Chondrocyte (in vitro differentiated cells): Measurements from ENCODE around the gene PDE2A. TPM values are rescaled to one million over a fixed set of nuclear protein-coding genes. Genes with fewer than 3 reads are reported as not detected.

ENCODE experiments used
- DNase-seq: peaks from one replicate; pipeline ENCODE4 v3.0.0; 2021; ENCODE audit warnings: mixed read lengths, low spot score
- H3K27ac Mint-ChIP-seq: one replicate; pipeline ENCODE4 v1.8.0; 2021; ENCODE audit warnings: mild to moderate bottlenecking, moderate library complexity, mixed read lengths; ENCODE audit not compliant: unreplicated experiment
- H3K27me3 Mint-ChIP-seq: 2 replicates; pipeline ENCODE4 v1.8.0; 2021; ENCODE audit warnings: low read depth, mixed read lengths
- H3K36me3 Mint-ChIP-seq: 2 replicates; pipeline ENCODE4 v1.8.0; 2021; ENCODE audit warnings: low read depth, mixed read lengths
- H3K4me1 Mint-ChIP-seq: 2 replicates; pipeline ENCODE4 v1.8.0; 2021; ENCODE audit warnings: low read depth, mild to moderate bottlenecking, mixed read lengths
- H3K4me3 Mint-ChIP-seq: one replicate; pipeline ENCODE4 v1.8.0; 2021; ENCODE audit warnings: mild to moderate bottlenecking, moderate library complexity, mixed read lengths; ENCODE audit not compliant: unreplicated experiment
- H3K9me3 Mint-ChIP-seq: 2 replicates; pipeline ENCODE4 v1.8.0; 2021; ENCODE audit warnings: low read depth, mixed read lengths
- total RNA-seq: library from RNA; stranded (reverse); gene quantifications from 3 replicates; pipeline ENCODE4 v1.2.1, GENCODE V29; 2021
- TF ChIP-seq, protein P1 (sequence below): fragments of 200-600 bp; sonication (generic); IDR thresholded peaks from 2 replicates; pipeline ENCODE4 v1.5.0; 2021; ENCODE audit warnings: antibody characterized with exemption, mild to moderate bottlenecking, moderate library complexity

Gene PDE2A
- total RNA-seq, 1 donor from 2014 or later, result not detected

DNA sequence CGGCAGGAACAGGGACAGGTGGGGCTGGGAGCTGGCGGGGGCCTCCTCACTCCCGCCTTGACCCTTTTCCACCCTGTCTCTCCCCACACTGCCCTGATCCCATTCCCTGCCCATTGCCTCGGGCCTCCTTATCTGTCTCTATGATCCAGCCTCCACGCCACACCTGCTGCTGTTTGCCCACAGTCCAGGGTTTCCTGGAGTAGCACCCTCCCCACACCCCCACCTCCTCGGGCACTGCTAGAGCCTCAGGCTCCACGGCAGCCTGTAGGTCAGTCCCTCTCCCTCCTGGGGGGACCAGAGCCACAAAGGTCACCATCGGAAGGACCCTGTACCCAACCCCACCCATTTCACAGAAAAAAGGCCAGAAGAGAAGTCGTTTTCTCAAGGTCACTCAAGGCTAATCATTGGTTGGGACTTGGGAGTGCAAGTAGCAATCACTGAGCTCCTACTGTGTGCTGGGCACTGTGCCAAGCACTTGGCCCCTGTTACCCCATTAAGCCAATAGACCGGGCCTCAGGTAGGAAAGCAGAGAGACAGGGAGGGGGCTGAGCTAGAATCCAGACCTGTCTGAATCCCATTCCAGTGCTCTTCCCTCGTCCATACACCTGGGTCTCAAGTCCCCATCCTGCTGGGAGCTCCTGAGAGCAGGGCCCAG is 71.8 kb downstream of the PDE2A start:
- no peak overlapping the region for H3K4me3 Mint-ChIP-seq
- no peak overlapping the region for H3K27ac Mint-ChIP-seq
- H3K27me3 Mint-ChIP-seq, result peaks cover 59% of the 10 kb centered on the region
- TF ChIP-seq, protein P1, sequence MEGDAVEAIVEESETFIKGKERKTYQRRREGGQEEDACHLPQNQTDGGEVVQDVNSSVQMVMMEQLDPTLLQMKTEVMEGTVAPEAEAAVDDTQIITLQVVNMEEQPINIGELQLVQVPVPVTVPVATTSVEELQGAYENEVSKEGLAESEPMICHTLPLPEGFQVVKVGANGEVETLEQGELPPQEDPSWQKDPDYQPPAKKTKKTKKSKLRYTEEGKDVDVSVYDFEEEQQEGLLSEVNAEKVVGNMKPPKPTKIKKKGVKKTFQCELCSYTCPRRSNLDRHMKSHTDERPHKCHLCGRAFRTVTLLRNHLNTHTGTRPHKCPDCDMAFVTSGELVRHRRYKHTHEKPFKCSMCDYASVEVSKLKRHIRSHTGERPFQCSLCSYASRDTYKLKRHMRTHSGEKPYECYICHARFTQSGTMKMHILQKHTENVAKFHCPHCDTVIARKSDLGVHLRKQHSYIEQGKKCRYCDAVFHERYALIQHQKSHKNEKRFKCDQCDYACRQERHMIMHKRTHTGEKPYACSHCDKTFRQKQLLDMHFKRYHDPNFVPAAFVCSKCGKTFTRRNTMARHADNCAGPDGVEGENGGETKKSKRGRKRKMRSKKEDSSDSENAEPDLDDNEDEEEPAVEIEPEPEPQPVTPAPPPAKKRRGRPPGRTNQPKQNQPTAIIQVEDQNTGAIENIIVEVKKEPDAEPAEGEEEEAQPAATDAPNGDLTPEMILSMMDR, result no peak
- DNase-seq, result no peak
- no peaks in the 10 kb centered on the region for H3K36me3 Mint-ChIP-seq
- H3K9me3 Mint-ChIP-seq, result no peaks in the 10 kb centered on the region
- H3K4me1 Mint-ChIP-seq, result no peaks in the 10 kb centered on the region

DNA sequence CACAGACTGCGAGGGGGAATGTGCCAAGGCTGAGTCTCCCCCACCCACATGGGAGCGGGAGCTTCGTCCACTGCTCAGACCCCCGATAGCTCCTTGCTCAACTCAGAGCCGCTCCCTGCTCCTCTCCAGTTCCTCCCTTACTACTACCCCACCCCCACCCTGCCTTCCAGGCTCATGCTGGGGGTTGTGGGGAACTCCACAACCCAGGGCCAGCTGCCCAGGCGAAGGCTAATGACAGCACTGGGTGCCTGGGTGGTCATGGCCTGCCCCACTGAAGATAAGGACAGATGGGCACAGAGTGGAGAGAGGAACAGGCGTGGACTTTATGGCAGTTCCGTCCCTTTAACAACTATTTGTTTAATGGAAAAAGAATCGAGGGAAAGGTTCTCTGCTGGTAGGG is 73.7 kb downstream of the PDE2A start:
- H3K27ac Mint-ChIP-seq, result no peak overlapping the region
- TF ChIP-seq, protein P1, result no peak
- H3K4me3 Mint-ChIP-seq, result no peak overlapping the region
- H3K27me3 Mint-ChIP-seq, result peaks cover 63% of the 10 kb centered on the region
- no peak for DNase-seq
- no peaks in the 10 kb centered on the region for H3K4me1 Mint-ChIP-seq
- H3K36me3 Mint-ChIP-seq, result no peaks in the 10 kb centered on the region
- no peaks in the 10 kb centered on the region for H3K9me3 Mint-ChIP-seq

DNA sequence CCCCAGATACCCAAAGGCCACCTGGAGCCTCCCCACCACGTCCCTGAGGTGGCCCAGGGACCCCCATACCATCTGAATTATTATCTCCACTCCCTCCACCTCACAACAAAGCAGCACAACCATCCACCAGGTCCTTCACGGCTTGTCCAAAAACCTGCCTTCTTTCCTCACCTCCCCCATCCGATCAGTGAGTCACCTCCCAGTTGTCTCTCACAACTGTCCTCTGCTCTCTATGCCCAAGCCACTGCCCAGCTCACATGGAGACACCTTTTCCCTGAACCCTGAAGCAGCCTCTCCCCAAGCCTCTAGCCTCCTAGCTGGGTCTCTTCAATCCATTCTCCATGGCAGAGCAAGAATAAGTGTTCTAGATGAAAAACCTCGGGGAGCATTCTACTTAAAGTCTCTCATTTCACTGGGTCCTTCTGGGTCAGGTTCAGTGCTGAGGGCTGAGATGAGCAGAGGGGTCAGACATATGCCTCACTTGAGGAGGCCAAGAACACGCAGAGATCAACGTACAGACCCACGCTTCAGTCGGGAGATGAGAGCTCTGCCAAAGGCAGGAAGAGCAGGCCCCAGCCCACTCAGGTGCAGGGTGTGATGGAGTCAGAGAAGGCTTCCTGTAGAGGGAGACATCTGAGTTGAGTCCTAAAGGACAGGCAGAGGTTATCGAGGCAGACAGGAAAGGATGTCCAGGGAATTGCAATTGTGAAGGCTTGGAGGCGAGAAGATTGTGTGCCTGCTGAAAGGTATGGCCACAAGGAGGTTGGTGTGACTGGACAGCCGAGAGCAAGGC is 74.7 kb downstream of the PDE2A start:
- TF ChIP-seq, protein P1, result no peak
- Mint-ChIP-seq H3K36me3 (no peaks in the 10 kb centered on the region), H3K4me1 (no peaks in the 10 kb centered on the region), H3K27me3 (peaks cover 64% of the 10 kb centered on the region), H3K27ac (no peak overlapping the region), H3K9me3 (no peaks in the 10 kb centered on the region), H3K4me3 (no peak overlapping the region)
- DNase-seq, result no peak

DNA sequence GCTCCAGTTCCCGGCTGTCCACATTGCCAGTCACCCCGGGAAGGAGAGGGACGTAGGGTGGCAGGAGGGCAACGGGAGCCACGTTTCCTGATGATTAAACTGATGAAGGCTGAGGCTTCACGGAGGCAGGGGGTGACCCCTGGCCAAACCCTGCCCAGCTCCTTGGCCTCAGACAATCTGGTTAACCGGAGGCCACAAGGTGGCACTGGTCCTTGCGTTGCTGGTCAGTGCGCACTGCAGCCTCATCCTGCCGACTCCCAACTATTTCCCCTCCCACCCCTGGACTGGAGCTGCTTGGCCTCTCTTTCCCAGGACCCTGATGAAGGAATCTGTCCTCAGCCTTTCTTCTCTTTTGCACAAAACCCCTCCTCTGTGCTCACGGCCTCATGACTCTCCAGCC is 75.3 kb downstream of the PDE2A start:
- no peaks in the 10 kb centered on the region for H3K36me3 Mint-ChIP-seq
- TF ChIP-seq, protein P1, result peak; percentile 73
- DNase-seq, result no peak
- no peaks in the 10 kb centered on the region for H3K4me1 Mint-ChIP-seq
- H3K9me3 Mint-ChIP-seq, result no peaks in the 10 kb centered on the region
- H3K27ac Mint-ChIP-seq, result no peak overlapping the region
- H3K4me3 Mint-ChIP-seq, result no peak overlapping the region
- peaks cover 65% of the 10 kb centered on the region for H3K27me3 Mint-ChIP-seq

DNA sequence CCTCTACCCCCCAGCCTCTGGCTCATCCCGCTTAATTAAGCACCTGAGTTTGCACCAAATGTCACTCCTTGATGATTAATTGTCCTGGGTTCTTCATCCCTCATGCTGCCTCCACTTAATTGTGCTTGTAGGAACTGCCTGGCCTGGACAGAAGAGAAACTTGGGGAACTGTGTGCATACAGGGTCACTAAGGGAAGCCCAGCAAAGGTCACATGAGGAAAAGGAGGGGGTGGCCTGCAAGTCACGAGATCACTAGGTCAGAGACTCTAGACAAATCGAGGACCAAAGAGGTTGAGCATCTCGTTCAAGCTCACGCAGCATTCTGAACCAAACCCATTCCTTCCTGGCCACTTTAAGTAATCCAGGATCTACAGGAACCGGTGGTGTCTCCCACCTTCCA is 75.8 kb downstream of the PDE2A start:
- TF ChIP-seq, protein P1, result no peak
- Mint-ChIP-seq H3K4me1 (no peaks in the 10 kb centered on the region), H3K27me3 (peaks cover 67% of the 10 kb centered on the region), H3K4me3 (no peak overlapping the region), H3K9me3 (no peaks in the 10 kb centered on the region), H3K36me3 (no peaks in the 10 kb centered on the region), H3K27ac (no peak overlapping the region)
- no peak for DNase-seq
